Measurements from ENCODE around the gene FAM120A.

FAM120A gene

GRCh38 chr9:93566408-93567270, 115.2 kb downstream of the FAM120A start:
- Histone ChIP-seq H3K4me3 (IDR thresholded peaks at IDR 0.05; ENCODE audit: insufficient read depth, low read depth, low read length) (no peak overlapping the region), H3K36me3 (ENCODE audit: insufficient read depth) (no peaks in the 10 kb centered on the region; the same call in 1 of the 2 replicates), H4K20me1 (ENCODE audit: insufficient read depth) (no peaks in the 10 kb centered on the region), H3K9ac (peak overlapping the region; percentile 78), H3K27ac (peak overlapping the region; percentile 63), H3K4me1 (ENCODE audit: low read depth, poor library complexity, severe bottlenecking) (peaks cover 3% of the 10 kb centered on the region), H3K27me3 (ENCODE audit: insufficient read depth, low read depth) (no peaks in the 10 kb centered on the region), H3K4me2 (peak overlapping the region; percentile 79), H2AFZ (ENCODE audit: low read depth) (peak overlapping the region; percentile 81), H3K79me2 (ENCODE audit: insufficient read depth, low read depth) (no peaks in the 10 kb centered on the region)
- peak; percentile 85 for TF ChIP-seq CTCF (conservative IDR thresholded peaks at IDR 0.05; ENCODE audit: low read depth, low read length)

GRCh38 chr9:93567271-93567959, 115.9 kb downstream of the FAM120A start:
- Histone ChIP-seq H3K27ac (no peak overlapping the region; the same call in 1 of the 2 replicates), H3K79me2 (ENCODE audit: insufficient read depth, low read depth) (no peaks in the 10 kb centered on the region), H3K4me3 (IDR thresholded peaks at IDR 0.05; ENCODE audit: insufficient read depth, low read depth, low read length) (no peak overlapping the region), H3K27me3 (ENCODE audit: insufficient read depth, low read depth) (no peaks in the 10 kb centered on the region), H3K36me3 (ENCODE audit: insufficient read depth) (no peaks in the 10 kb centered on the region; the same call in 1 of the 2 replicates), H4K20me1 (ENCODE audit: insufficient read depth) (no peaks in the 10 kb centered on the region), H2AFZ (ENCODE audit: low read depth) (peak overlapping the region; percentile 81; the same call in 1 of the 2 replicates), H3K9ac (peak overlapping the region; percentile 78; the same call in 1 of the 2 replicates), H3K4me2 (peak overlapping the region; percentile 79), H3K4me1 (ENCODE audit: low read depth, poor library complexity, severe bottlenecking) (peaks cover 3% of the 10 kb centered on the region)
- no peak for TF ChIP-seq CTCF (conservative IDR thresholded peaks at IDR 0.05; ENCODE audit: low read depth, low read length)

GRCh38 chr9:93568169-93568568, 116.7 kb downstream of the FAM120A start:
- no peaks in the 10 kb centered on the region for H4K20me1 ChIP-seq (ENCODE audit: insufficient read depth)
- H3K36me3 ChIP-seq (ENCODE audit: insufficient read depth): no peaks in the 10 kb centered on the region
- no peak overlapping the region for H2AFZ ChIP-seq (ENCODE audit: low read depth)
- no peak overlapping the region for H3K9ac ChIP-seq
- no peak for TF ChIP-seq CTCF (conservative IDR thresholded peaks at IDR 0.05; ENCODE audit: low read depth, low read length)
- peaks cover 3% of the 10 kb centered on the region for H3K4me1 ChIP-seq (ENCODE audit: low read depth, poor library complexity, severe bottlenecking)
- H3K4me2 ChIP-seq: no peak overlapping the region
- no peak overlapping the region for H3K27ac ChIP-seq
- no peaks in the 10 kb centered on the region for H3K27me3 ChIP-seq (ENCODE audit: insufficient read depth, low read depth)
- H3K79me2 ChIP-seq (ENCODE audit: insufficient read depth, low read depth): no peaks in the 10 kb centered on the region
- no peak overlapping the region for H3K4me3 ChIP-seq (IDR thresholded peaks at IDR 0.05; ENCODE audit: insufficient read depth, low read depth, low read length)

GRCh38 chr9:93569621-93570174, 118.2 kb downstream of the FAM120A start:
- H3K4me1 ChIP-seq (ENCODE audit: low read depth, poor library complexity, severe bottlenecking): peaks cover 3% of the 10 kb centered on the region
- H3K4me2 ChIP-seq: no peak overlapping the region
- H3K79me2 ChIP-seq (ENCODE audit: insufficient read depth, low read depth): no peaks in the 10 kb centered on the region
- no peak overlapping the region for H2AFZ ChIP-seq (ENCODE audit: low read depth)
- no peak for TF ChIP-seq CTCF (conservative IDR thresholded peaks at IDR 0.05; ENCODE audit: low read depth, low read length)
- H4K20me1 ChIP-seq (ENCODE audit: insufficient read depth): no peaks in the 10 kb centered on the region
- H3K27ac ChIP-seq: no peak overlapping the region
- no peak overlapping the region for H3K9ac ChIP-seq
- H3K27me3 ChIP-seq (ENCODE audit: insufficient read depth, low read depth): no peaks in the 10 kb centered on the region
- H3K36me3 ChIP-seq (ENCODE audit: insufficient read depth): no peaks in the 10 kb centered on the region
- no peak overlapping the region for H3K4me3 ChIP-seq (IDR thresholded peaks at IDR 0.05; ENCODE audit: insufficient read depth, low read depth, low read length)

Data from KMS-11 (cell line).